HG03378 (cell line): ENCODE data around the gene PHYHIPL.
"Not testable (repeated sequence)": the region's sequence is repeated elsewhere in the genome, so short reads cannot be mapped to it uniquely, and the experiment has no call there.

Experiments
- ATAC-seq: cut with Tn5 transposase; IDR thresholded peaks from one replicate; pipeline ENCODE4 v1.9.1; 2021; ENCODE audit warnings: mild to moderate bottlenecking, moderate library complexity; ENCODE audit not compliant: unreplicated experiment

Gene PHYHIPL

DNA sequence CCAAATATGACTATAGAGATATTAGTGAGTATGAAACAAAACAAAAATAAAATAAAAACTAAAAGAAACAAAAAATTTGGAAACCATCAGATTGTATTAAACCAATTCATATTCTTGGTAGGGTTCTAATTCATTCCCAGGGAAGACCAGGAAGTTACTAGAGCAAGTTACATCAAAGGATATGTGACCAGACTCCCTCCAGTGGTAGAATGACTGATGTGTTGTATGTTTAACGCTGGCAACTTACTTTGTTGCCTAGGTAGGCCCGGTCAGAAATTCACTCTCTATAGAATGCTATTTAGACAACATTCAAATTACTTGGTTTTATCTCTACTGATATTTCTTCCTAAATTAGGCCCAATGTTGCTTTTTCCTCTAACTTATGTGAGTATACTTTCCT, 5.2 kb downstream of the PHYHIPL start:
- peak; percentile 69 for ATAC-seq

DNA sequence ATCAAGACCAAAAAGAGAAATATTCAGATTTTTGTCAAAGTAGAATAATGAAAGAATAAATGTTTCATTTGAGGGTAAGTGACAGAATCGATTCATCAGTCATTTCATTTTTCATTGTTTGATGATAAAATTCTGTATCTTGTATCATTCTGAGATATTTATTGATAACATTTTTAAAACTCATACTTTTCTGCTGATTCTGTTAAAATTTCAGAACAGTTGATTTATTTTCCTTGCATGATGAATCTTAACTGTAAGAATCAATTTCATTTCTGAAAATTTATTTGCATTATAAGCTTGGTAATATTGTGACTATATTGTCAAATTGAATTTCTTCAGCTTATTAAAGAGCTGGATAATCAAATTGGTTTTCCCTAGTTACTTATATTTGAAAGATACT, 13.9 kb downstream of the PHYHIPL start:
- no peak for ATAC-seq

DNA sequence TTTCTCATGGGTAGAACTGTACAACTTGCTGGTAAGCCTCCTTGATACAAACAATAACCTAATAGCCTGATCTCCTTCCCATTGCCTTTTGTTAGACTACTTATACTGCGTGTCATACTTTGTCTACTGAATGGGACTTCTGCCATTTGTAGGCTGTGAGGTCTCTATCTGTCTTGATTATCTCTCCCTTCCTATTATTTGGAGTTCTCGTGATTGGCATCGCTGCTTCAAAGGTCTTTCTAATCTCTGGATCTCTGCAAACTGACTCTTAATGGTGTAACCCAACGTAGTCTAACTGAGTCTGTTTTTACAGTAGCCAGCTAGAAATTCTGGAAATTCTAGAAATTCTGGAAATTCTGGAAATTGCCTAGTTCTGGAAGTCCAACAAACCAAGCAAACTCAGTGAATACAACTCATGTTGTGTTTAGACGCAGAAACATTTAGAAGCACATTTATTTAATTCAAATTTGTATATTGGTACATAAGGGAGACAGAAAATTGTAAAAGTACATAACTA, 29.8 kb downstream of the PHYHIPL start:
- no peak for ATAC-seq

DNA sequence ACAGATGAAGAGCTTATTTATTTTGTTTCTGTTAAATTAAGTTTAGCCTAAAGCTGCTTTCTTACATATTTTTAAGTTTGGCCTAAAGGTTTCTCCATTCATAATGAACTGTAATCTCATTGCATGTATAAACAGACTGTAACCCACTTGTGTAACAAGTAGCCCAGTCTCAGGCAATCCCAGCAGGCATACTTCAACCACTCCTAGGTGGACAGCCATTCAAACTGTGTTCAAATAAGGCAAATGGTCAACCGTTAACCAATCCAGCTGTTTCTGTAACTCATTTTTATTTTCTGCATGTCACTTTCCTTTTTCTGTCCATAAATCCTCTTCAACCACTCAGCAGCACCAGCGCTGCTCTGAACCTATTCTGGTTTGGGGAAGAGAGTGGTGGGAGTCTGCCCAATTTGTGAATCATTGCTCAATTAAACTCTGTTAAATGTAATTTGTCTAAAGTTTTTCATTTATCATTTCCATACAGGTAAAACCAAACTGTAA, 35.9 kb downstream of the PHYHIPL start:
- ATAC-seq, result no peak

DNA sequence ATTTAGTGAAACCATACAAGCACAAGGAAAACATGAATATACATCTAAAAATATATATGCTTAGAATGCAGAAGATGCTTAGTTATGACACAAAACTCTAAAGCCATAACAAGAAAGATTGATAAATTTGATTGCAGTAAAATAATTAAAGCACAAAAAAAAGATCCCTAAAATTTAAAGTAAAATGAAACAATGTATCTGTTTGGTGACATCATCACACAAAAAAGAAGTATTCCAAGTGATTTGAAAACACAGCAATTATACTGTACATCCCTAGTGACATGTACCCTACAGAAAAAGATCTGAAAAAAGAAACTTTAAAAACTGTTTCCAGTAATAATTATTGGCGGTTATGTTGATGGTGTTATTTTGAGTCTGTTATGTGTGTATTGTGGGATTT, 37.7 kb downstream of the PHYHIPL start:
- no peak for ATAC-seq

DNA sequence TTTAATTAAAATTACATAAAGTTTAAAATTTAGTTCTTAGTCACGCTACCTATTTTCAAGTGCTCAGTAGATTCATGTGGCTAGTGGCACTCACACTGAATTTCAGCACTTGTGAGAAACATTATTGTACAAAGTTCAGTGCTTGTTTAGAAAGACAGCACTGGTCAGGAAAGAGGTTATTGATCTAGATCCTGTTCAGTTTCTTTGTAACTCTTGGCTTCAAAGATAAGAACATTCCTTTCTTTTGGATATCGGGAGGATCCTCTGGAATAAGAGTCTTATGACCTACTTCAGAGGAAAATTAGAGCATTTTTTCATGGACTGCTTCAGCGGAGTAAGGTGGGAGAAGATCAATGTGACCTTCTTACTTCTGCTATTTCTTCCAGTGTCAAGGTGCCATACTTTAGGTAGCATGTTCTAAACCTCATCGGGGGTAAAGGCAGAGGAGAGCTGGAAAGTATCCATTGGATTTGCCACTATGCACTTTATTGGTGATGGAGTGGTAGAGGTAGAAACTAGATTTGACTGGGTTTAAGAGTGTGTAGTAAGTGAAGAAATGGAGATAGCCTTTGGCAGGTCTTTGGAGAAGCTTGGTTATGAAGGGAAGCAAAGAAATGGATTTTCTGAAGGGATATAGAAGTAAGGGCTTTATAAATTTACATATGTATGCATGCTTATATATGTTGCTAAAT, 39.9 kb downstream of the PHYHIPL start:
- no peak for ATAC-seq

DNA sequence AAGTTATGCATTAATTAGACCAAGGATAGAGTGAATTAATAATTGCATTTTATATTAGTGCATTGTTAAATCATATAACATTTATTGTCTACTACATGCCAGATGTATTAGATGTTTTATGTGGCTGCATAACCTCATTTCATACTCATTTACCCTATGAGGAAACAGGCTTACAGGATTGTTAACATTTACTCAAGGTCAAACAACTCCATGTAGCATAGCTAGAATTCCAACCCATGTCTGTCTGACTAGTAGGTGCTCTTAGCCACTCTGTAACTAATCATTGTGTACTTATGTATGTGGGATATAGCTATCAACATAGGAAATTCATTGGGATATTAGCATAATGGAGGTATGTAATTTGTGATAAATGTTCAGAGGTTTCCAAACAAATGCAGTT, 46.3 kb downstream of the PHYHIPL start:
- ATAC-seq, result no peak

DNA sequence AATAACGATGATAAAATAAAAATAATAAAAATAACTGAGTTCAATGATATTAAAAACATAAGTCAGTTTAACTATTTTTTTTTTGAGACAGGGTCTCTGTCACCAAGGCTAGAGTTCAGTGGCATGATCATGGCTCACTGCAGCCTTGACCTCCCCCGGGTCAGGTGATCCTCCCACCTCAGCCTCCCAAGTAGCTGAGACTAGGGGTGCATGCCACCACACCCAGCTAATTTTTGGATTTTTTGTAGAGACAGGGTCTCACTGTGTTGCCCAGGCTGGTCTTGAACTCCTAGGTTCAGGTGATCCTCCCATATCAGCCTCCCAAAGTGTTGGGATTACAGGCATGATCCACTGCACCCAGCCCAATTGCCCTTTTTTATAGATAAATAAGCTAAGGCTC, 47.2 kb downstream of the PHYHIPL start:
- ATAC-seq, result not testable (repeated sequence)

DNA sequence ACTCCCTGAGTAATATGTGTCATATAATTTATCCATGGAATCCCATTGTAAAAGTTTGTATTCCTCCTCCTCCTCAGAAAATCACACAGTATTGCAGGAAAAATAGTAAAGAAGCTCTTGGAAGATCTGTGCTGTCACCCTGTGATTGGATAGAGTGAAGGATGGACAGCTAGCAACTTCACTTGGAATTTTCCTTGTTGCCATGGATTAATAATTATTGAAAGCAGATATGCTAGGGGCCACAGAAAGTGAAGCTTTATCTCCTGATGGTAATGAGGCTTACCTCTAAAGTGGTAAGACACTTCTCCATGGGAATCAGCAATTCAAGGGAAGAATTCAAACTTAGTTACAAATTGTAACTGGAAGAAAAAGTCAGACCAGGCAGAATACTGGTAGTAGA, 48.8 kb downstream of the PHYHIPL start:
- ATAC-seq, result no peak

DNA sequence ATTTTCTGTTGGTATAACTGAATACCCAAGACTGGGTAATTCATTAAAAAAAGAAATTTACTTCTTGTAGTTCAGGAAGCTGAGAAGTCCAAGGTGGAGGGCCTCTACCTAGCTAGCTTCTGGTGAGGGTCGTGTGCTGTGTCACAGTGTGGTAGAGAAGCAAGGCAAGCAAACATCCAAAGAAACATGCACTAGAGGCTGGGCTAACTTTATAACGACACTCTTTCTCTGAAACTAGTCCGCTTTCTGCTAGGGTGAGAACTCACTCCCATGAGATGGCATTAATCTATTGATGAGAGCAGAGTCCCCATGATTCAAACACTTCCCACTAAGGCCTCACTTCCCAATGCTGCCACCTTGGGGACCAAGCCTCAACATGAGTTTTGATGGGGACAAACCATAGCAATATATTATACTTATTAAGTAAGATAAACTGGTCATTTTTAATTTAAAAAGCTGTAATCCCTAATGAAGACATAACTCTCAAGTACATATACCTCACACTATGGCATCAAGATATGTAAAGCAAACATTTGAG, 50.8 kb downstream of the PHYHIPL start:
- ATAC-seq, result no peak

DNA sequence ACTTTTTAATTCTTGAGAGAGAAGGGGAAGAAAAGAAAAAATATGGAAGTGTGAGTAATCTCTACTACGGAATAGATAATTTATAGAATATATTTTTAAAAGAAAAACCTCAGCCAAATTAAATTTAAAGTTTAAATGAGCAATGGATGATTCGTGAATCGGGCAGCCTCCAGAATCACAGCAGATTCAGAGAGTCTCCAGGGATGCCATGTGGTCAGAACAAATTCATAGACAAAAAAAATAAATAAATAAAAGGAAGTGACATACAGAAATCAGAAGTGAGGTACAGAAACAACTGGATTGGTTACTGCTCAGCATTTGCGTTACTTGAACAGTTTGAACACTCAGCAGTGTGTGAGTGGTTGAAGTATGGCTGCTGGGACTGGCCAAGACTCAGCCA, 53.0 kb downstream of the PHYHIPL start:
- ATAC-seq, result no peak

DNA sequence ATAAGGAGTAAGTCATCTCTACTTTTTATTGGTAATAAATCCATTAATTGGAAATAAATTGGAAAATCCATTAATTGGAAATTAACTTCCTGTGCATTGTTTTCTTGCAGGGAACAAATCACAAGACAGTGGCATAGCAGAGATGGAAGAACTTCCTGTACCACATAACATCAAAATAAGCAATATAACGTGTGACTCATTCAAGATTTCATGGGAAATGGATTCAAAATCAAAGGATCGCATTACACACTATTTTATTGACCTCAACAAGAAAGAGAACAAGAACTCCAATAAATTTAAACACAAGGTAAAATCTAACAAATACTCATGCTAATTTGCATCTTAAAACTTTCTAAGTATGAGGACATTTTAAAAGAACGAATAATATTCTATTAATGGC, 57.8 kb downstream of the PHYHIPL start:
- no peak for ATAC-seq

DNA sequence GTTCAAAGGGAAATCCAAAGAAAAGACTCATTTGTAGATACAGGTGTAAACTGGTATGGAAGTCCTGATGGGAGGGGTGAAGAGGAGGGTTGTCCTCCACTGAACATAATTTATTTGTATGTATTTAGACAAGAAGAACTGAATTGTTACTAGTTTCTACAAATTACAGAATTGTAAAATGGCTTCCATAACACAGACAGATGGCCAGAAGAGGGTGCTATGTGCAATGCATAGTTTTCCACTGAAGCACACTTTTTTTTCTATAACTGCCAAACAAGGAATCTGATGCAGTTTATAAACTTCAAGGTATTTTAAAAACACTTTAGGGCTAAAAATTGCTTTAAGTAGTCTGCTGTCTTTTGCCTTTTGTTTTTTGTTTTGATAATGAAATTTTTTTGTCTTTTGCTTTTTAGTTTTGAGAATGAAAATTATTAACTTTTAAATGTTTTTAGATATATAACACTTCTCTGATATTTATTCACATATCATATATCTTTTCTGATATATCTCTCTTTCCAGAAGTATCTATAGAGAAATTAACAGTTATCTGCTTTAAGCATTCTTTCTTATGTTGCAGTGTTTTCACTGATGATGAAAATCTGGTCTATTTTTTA, 58.5 kb downstream of the PHYHIPL start:
- no peak for ATAC-seq

DNA sequence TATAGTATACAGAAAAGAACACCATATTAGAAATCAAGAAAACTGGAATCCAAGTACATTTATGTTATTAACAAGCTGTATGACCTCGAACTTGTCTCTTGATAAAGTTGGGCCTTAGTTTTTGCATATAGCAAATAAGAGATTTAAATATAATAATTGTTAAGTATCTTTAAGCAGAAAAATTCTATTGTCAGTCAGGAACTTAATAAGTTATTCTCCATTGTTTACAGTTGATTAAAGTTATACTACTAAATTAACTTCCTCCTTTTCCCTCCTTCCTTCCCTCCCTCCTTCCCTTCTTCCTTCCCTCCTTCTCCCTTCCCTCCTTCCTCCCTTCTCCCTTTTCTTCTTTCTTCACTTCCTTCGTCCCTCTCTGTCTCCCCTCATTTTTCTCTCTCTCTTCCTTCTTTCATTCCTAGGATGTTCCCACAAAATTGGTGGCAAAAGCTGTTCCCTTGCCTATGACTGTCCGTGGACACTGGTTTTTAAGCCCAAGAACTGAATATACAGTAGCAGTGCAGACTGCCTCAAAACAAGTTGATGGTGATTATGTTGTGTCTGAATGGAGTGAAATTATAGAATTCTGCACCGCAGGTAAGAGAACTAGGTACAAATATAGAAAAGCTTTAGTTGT, 59.7 kb downstream of the PHYHIPL start:
- ATAC-seq, result no peak

DNA sequence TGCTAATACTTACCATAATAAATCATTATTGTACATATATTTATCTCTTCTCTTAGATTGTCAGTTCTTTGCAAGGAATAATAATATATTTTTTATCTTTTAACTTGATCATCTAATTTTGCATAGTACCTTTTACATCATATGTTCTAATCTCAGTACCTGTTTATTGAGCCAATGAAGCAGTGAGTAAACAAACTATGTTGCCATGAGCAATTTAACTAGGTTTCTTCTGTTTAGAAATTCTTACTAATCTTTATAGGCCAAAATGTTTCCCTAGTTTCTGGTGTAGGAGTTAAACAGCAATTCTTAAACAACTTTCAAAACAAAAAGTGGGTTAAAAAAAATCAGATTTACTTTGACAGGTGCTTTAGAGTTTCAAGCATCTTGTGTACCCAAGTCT, 61.3 kb downstream of the PHYHIPL start:
- ATAC-seq, result no peak

DNA sequence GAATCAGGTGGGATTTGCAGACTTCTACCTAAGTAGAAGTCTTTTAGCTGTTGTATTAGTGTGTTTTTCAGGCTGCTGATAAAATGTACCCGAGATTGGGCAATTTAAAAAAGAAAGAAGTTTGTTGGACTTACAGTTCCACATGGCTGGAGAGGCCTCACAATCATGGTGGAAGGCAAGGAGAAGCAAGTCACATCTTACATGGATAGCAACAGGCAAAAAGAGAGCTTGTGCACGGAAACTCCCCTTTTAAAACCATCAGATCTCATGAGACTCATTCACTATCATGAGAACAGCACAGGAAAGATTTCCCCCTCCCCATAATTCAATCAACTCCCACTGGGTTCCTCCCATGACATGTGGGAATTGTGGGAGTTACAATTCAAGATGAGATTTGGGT, 62.7 kb downstream of the PHYHIPL start:
- ATAC-seq, result not testable (repeated sequence)

DNA sequence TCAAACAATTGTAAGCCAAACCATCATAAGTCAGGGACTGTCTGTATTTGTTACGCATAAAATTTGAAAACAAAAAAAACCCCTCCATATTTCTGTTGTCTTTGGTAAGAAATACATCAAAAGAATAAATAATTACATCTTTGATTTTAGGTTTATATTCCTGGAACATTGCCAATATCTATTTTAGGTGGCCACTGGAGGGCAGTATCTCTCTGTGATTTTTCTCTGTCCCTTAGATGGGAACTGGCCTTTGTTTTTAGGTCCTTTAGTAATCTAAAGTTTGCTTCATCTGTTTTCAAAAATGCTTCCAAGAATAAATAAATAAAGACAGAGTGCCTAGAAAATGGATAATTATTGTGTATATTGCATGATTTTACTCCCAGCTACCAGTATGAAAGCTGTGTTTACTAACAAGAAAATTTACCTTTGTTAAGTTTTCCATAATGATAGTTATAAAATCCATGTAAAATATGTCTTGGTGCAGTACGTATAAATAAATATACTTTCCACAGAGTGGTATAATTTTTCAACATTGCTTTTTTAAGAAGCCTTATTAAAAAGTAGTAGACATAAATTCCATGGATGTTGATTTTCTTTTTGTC, 64.2 kb downstream of the PHYHIPL start:
- peak; percentile 47 for ATAC-seq

DNA sequence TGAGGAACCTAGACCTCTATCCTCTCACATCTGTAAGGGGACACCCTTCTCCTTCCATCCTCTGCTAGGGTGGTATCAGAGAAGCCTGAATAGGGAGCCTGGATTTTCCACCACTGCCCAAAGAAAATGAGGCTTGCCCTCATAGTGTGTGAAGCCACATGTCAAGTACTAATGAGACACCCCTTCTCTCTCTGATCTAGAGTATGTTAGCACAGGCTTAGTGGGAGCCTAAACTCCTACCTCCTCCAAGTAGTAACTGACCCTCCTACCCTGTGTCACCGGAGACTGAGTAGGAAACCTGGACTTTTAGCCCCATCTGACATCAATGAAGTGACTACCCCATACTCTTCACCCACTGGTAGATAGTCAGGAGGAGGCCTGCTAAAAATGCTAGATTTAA, 65.6 kb downstream of the PHYHIPL start:
- no peak for ATAC-seq

DNA sequence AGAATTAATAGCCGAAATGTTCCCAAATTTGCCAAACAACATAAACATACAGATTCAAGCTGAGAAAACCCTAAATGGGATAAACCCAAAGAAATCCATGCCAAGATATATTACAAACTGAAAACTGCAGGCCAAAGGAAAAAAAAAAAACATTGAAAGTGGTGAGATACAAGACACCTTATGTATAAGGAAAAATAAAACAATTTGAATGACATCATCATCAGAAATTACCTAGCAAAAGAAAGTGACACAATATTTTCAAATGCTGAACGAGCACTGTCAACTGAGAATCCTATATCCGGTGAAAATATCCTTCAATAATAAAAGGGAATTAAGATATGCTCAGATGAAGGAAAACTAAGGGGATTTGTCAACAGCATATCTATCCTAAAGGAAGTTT, 66.5 kb downstream of the PHYHIPL start:
- no peak for ATAC-seq

DNA sequence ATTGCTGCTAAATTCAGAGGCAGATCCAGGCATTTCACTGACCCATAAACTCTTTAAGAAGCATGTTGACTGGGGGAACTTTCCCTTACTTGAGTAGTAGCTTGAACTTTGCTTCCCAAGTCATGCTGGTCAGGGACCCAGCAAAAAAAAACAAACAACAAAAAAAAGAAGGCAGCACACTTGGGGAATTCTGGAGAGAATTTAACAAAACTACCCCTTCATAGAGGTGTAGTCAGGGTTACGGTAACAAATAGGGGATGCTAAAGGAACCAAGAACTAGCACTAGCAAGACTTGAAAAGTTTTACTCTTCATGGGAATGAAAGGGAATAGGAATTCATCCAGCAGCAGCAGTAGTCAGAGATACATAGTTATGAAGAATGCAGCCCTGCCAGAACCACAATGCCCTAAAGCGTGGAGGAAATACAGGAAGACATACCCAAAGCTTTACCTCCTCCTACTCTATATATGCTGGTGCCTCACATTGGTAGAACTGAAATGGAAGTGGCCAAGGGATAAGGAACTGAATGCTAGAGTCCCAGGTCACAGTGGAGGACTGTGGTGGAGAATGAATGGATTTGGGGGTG, 67.3 kb downstream of the PHYHIPL start:
- no peak for ATAC-seq

DNA sequence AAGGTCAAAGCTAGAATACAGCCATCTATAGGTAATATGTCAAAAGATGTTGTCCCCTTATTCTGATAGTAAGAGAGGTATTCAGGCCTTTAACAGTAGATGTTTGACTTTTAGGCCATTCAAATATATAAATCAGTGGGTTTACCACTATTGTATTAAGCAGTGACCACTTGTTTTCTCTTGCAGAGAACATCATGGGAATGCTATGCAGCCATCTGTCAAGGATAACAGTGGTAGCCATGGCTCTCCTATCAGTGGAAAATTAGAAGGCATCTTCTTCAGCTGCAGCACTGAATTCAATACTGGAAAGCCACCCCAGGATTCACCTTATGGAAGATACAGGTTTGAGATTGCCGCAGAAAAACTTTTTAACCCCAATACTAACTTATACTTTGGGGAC, 68.4 kb downstream of the PHYHIPL start:
- no peak for ATAC-seq
